CD4-positive, alpha-beta memory T cell (primary cell): ENCODE data around the gene ST8SIA5. TPM values are rescaled to one million over a fixed set of nuclear protein-coding genes. Genes with fewer than 3 reads are reported as not detected.

Experiments
- CTCF ChIA-PET: fragments of 350-600 bp; sonication (Branson Sonifier 250); formaldehyde crosslinking; loops from one replicate; lab custom pipeline; 2021; ENCODE audit warnings: inconsistent platforms; ENCODE audit not compliant: partially characterized antibody; lab: Charles Lee
- POLR2A ChIA-PET: fragments of 350-600 bp; sonication (Branson Sonifier 250); formaldehyde crosslinking; loops from one replicate; lab custom pipeline; 2021; ENCODE audit not compliant: partially characterized antibody; lab: Charles Lee
- DNase-seq, 5 donors: peaks; one replicate each; pipeline versions ENCODE4 v3.0.0 to v3.0.0-alpha.2; 2020 to 2022; ENCODE audit warnings: mixed read lengths in 1 of 5
- H3K27ac ChIP-seq: one replicate; pipeline ENCODE4 v1.7.0; 2013; ENCODE audit warnings: low read depth, low read length
- H3K27me3 ChIP-seq: 2 replicates; pipeline ENCODE4 v1.7.0; 2013; ENCODE audit warnings: mild to moderate bottlenecking, low read length, moderate library complexity; ENCODE audit not compliant: insufficient read depth
- H3K36me3 ChIP-seq: 2 replicates; pipeline ENCODE4 v1.7.0; 2013; ENCODE audit warnings: mild to moderate bottlenecking, low read length, moderate library complexity; ENCODE audit not compliant: insufficient read depth
- H3K4me1 ChIP-seq: 2 replicates; pipeline ENCODE4 v1.7.0; 2013; ENCODE audit warnings: mild to moderate bottlenecking, low read length, moderate library complexity; ENCODE audit not compliant: insufficient read depth
- H3K4me3 ChIP-seq, 2 donors: one replicate each; pipeline ENCODE4 v1.7.0; 2013; ENCODE audit warnings: low read length in 2 of 2, mild to moderate bottlenecking in 1 of 2
- H3K9me3 ChIP-seq, 2 donors: one replicate each; pipeline ENCODE4 v1.7.0; 2013; ENCODE audit warnings: low read length in 2 of 2, control low read depth in 1 of 2; ENCODE audit not compliant: control insufficient read depth in 1 of 2
- H3K27ac Mint-ChIP-seq, 7 donors: one replicate each; pipeline ENCODE4 v1.8.0; 2020 to 2021; ENCODE audit warnings: mixed read lengths in 7 of 7, mild to moderate bottlenecking in 6 of 7, inconsistent platforms in 3 of 7, moderate library complexity in 3 of 7
- H3K27me3 Mint-ChIP-seq, 2 donors: one replicate each; pipeline ENCODE4 v1.8.0; 2020 to 2021; ENCODE audit warnings: mixed read lengths in 2 of 2
- H3K36me3 Mint-ChIP-seq, 2 donors: one replicate each; pipeline ENCODE4 v1.8.0; 2020 to 2021; ENCODE audit warnings: mixed read lengths in 2 of 2, inconsistent platforms in 1 of 2, mild to moderate bottlenecking in 1 of 2
- H3K4me1 Mint-ChIP-seq, 4 donors: one replicate each; pipeline ENCODE4 v1.8.0; 2020 to 2021; ENCODE audit warnings: mixed read lengths in 4 of 4, mild to moderate bottlenecking in 1 of 4
- H3K4me3 Mint-ChIP-seq, 8 donors: one replicate each; pipeline ENCODE4 v1.8.0; 2020 to 2021; ENCODE audit warnings: mixed read lengths in 8 of 8, mild to moderate bottlenecking in 7 of 8, moderate library complexity in 6 of 8, inconsistent platforms in 3 of 8
- H3K9me3 Mint-ChIP-seq, 8 donors: one replicate each; pipeline ENCODE4 v1.8.0; 2020 to 2021; ENCODE audit warnings: mixed read lengths in 8 of 8, mild to moderate bottlenecking in 5 of 8, inconsistent platforms in 3 of 8, moderate library complexity in 1 of 8
- intact Hi-C: fragments of 100-400 bp; cut with micrococcal nuclease; formaldehyde crosslinking; loops from one replicate; pipeline ENCODE4 v1.15.1; 2023
- polyA plus RNA-seq, 2 donors: library from polyadenylated mRNA; unstranded; fragments of 300-500 nt; fragmentation: Illumina TruSeq; gene quantifications; one replicate each; pipeline ENCODE4 v1.2.3, GENCODE V29; 2021
- total RNA-seq, 2 experiments: library from RNA; stranded (reverse); gene quantifications; one replicate each; pipeline ENCODE4 v1.2.3, GENCODE V29; 2021

Gene ST8SIA5
- total and polyA plus RNA-seq, 4 experiments from 2014 or later = not detected

- Histone ChIP-seq H3K9me3 (no peaks in the 10 kb centered on the region), H3K4me3 (no peak overlapping the region), H3K4me1 (no peaks in the 10 kb centered on the region), H3K27ac (no peak overlapping the region), H3K27me3 (no peaks in the 10 kb centered on the region), H3K36me3 (no peaks in the 10 kb centered on the region)
- no peak for DNase-seq
- Mint-ChIP-seq H3K4me1 (peaks cover 0 to 2% (median under 1%) of the 10 kb centered on the region in 4 donors), H3K27me3 (peaks cover 1 to 5% of the 10 kb centered on the region in 2 donors), H3K27ac (peak overlapping the region in 1 of 7 donors; percentile 38), H3K9me3 (no peaks in the 10 kb centered on the region), H3K36me3 (no peaks in the 10 kb centered on the region), H3K4me3 (no peak overlapping the region)
- intact Hi-C loops = no loop called here
- ChIA-PET CTCF (no interaction called here), POLR2A (no interaction called here)
Measured at GRCh38 chr18:46771141-46771540, 14.3 kb upstream of the ST8SIA5 start.

DNA sequence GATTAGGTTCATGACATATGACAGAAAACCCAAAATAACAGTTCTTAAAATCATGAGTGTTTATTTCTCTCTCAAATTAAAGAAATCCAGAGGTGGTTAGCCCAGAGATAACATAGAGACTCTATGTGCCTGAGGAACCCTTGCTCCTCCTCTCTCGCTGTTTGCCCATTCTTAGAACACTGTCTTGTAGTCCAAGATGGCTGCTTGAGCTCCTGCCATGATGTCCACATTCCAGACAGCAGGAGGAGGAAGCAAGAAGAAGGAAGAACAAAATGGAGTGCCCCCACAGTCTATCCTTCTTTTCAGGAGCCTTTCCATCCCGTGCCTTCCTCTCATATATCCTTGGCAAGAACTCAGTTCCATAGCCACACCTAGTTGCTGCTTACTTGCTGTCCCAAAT lies 13.9 kb upstream of the ST8SIA5 start:
- H3K9me3 Mint-ChIP-seq = no peaks in the 10 kb centered on the region
- H3K27ac Mint-ChIP-seq = no peak overlapping the region
- ChIA-PET POLR2A (no interaction called here), CTCF (interaction anchor here (0.6 kb wide), 1 partner anchor 39 kb away, joined by 3 read pairs; no protein-coding TSS in a partner anchor)
- Histone ChIP-seq H3K4me1 (no peaks in the 10 kb centered on the region), H3K4me3 (no peak overlapping the region), H3K36me3 (no peaks in the 10 kb centered on the region), H3K27me3 (no peaks in the 10 kb centered on the region), H3K9me3 (no peaks in the 10 kb centered on the region), H3K27ac (no peak overlapping the region)
- H3K4me3 Mint-ChIP-seq = no peak overlapping the region
- H3K36me3 Mint-ChIP-seq = no peaks in the 10 kb centered on the region
- intact Hi-C loops = no loop called here
- peaks cover 1 to 5% of the 10 kb centered on the region in 2 donors for H3K27me3 Mint-ChIP-seq
- peaks cover 0 to 2% (median under 1%) of the 10 kb centered on the region in 4 donors for H3K4me1 Mint-ChIP-seq
- DNase-seq = no peak

- no peaks in the 10 kb centered on the region for H3K9me3 Mint-ChIP-seq
- no peaks in the 10 kb centered on the region for H3K9me3 ChIP-seq
- H3K27ac Mint-ChIP-seq = no peak overlapping the region
- no peak overlapping the region for H3K4me3 Mint-ChIP-seq
- POLR2A ChIA-PET = no interaction called here
- intact Hi-C loops = no loop called here
- no peak for DNase-seq
- no peaks in the 10 kb centered on the region for H3K36me3 ChIP-seq
- CTCF ChIA-PET = no interaction called here
- H3K4me1 Mint-ChIP-seq = peaks cover 0 to 2% (median under 1%) of the 10 kb centered on the region in 4 donors
- H3K4me3 ChIP-seq = no peak overlapping the region
- H3K36me3 Mint-ChIP-seq = no peaks in the 10 kb centered on the region
- no peak overlapping the region for H3K27ac ChIP-seq
- no peaks in the 10 kb centered on the region for H3K27me3 ChIP-seq
- H3K4me1 ChIP-seq = no peaks in the 10 kb centered on the region
- H3K27me3 Mint-ChIP-seq = peaks cover 7 to 16% of the 10 kb centered on the region in 2 donors
Measured at GRCh38 chr18:46768166-46768921, 11.5 kb upstream of the ST8SIA5 start.

DNA sequence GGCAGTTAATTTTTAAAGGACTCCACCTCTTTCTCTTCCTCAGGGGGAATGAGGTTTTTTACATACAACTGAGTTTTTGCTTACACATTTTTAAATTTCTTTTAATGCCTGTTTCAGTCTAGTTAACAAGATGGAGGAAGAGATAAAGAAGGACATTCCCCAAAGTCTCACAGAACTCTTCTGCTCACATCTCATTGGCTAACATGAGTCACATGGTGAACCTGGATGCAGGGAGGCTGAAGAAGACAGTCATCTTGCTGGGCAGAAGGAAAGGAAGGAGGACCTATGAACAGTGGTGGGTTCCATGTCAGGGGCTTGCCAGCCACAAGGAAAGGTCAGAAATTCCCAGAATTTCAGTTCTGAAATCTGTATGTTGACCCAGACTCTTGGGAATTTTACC lies 10.4 kb upstream of the ST8SIA5 start:
- no peak for DNase-seq
- CTCF ChIA-PET = no interaction called here
- Mint-ChIP-seq H3K9me3 (no peaks in the 10 kb centered on the region), H3K4me3 (no peak overlapping the region), H3K27me3 (peaks cover 6 to 20% of the 10 kb centered on the region in 2 donors), H3K36me3 (no peaks in the 10 kb centered on the region), H3K27ac (no peak overlapping the region), H3K4me1 (peaks cover 0 to 2% (median under 1%) of the 10 kb centered on the region in 4 donors)
- intact Hi-C loops = no loop called here
- no peak overlapping the region for H3K4me3 ChIP-seq
- no peaks in the 10 kb centered on the region for H3K27me3 ChIP-seq
- H3K36me3 ChIP-seq = no peaks in the 10 kb centered on the region
- no peaks in the 10 kb centered on the region for H3K9me3 ChIP-seq
- POLR2A ChIA-PET = no interaction called here
- no peak overlapping the region for H3K27ac ChIP-seq
- H3K4me1 ChIP-seq = no peaks in the 10 kb centered on the region

- H3K36me3 ChIP-seq = no peaks in the 10 kb centered on the region
- Mint-ChIP-seq H3K36me3 (no peaks in the 10 kb centered on the region), H3K4me3 (no peak overlapping the region), H3K9me3 (no peaks in the 10 kb centered on the region), H3K4me1 (no peaks in the 10 kb centered on the region), H3K27me3 (peaks cover 11 to 31% of the 10 kb centered on the region in 2 donors), H3K27ac (no peak overlapping the region)
- no peaks in the 10 kb centered on the region for H3K9me3 ChIP-seq
- CTCF ChIA-PET = no interaction called here
- H3K27ac ChIP-seq = no peak overlapping the region
- POLR2A ChIA-PET = no interaction called here
- H3K4me1 ChIP-seq = no peaks in the 10 kb centered on the region
- intact Hi-C loops = no loop called here
- no peak for DNase-seq
- peaks cover 4% of the 10 kb centered on the region for H3K27me3 ChIP-seq
- no peak overlapping the region for H3K4me3 ChIP-seq
Measured at GRCh38 chr18:46764586-46764985, 7.7 kb upstream of the ST8SIA5 start.

GRCh38 chr18:46761059-46761769 lies 4.4 kb upstream of the ST8SIA5 start:
- CTCF ChIA-PET = no interaction called here
- no peak for DNase-seq
- POLR2A ChIA-PET = no interaction called here
- Mint-ChIP-seq H3K36me3 (no peaks in the 10 kb centered on the region), H3K4me1 (peaks cover 0 to 10% (median 7%) of the 10 kb centered on the region in 4 donors), H3K9me3 (no peaks in the 10 kb centered on the region), H3K27ac (no peak overlapping the region), H3K4me3 (no peak overlapping the region), H3K27me3 (peaks cover 25 to 42% of the 10 kb centered on the region in 2 donors)
- intact Hi-C loops = no loop called here
- no peak overlapping the region for H3K27ac ChIP-seq
- H3K4me1 ChIP-seq = no peaks in the 10 kb centered on the region
- peaks cover 4% of the 10 kb centered on the region for H3K27me3 ChIP-seq
- no peak overlapping the region for H3K4me3 ChIP-seq
- H3K36me3 ChIP-seq = no peaks in the 10 kb centered on the region
- H3K9me3 ChIP-seq = no peaks in the 10 kb centered on the region

GRCh38 chr18:46759890-46760289 lies 3.0 kb upstream of the ST8SIA5 start:
- Mint-ChIP-seq H3K36me3 (no peaks in the 10 kb centered on the region), H3K27me3 (peaks cover 34 to 50% of the 10 kb centered on the region in 2 donors), H3K4me1 (peaks cover 8 to 10% (median 8%) of the 10 kb centered on the region in 4 donors), H3K4me3 (no peak overlapping the region), H3K9me3 (no peaks in the 10 kb centered on the region), H3K27ac (no peak overlapping the region)
- intact Hi-C loops = no loop called here
- ChIA-PET CTCF (interaction anchor here (0.5 kb wide), 1 partner anchor 35 kb away, joined by 3 read pairs; no protein-coding TSS in a partner anchor), POLR2A (no interaction called here)
- H3K27me3 ChIP-seq = peaks cover 11% of the 10 kb centered on the region
- no peak overlapping the region for H3K27ac ChIP-seq
- DNase-seq = no peak
- no peaks in the 10 kb centered on the region for H3K36me3 ChIP-seq
- H3K9me3 ChIP-seq = no peaks in the 10 kb centered on the region
- no peak overlapping the region for H3K4me3 ChIP-seq
- no peaks in the 10 kb centered on the region for H3K4me1 ChIP-seq
